ENCODE results near the gene ZNF407. TPM values are rescaled to one million over a fixed set of nuclear protein-coding genes. Genes with fewer than 3 reads are reported as not detected.

ZNF407 gene
- total RNA-seq, 1 donor from 2014 or later, result 19.8 TPM

- Mint-ChIP-seq H3K4me1 (ENCODE audit: low read depth) (peaks cover 45% of the 10 kb centered on the region), H3K4me3 (peak overlapping the region; percentile 97), H3K9me3 (no peaks in the 10 kb centered on the region), H3K27ac (peak overlapping the region; percentile 96), H3K36me3 (ENCODE audit: low read depth) (peaks cover 23% of the 10 kb centered on the region), H3K27me3 (ENCODE audit: insufficient read depth) (no peaks in the 10 kb centered on the region)
- intact Hi-C loops (cut with micrococcal nuclease), result loop anchor here (1.0 to 10.0 kb wide), 5 partner anchors 98 to 512 kb away; partner anchors contain the start of gene TIMM21
- peak; percentile 65 for DNase-seq (ENCODE audit: low spot score)
Observed at GRCh38 chr18:74597034-74597661, 522 bp upstream of the ZNF407 start.

DNA sequence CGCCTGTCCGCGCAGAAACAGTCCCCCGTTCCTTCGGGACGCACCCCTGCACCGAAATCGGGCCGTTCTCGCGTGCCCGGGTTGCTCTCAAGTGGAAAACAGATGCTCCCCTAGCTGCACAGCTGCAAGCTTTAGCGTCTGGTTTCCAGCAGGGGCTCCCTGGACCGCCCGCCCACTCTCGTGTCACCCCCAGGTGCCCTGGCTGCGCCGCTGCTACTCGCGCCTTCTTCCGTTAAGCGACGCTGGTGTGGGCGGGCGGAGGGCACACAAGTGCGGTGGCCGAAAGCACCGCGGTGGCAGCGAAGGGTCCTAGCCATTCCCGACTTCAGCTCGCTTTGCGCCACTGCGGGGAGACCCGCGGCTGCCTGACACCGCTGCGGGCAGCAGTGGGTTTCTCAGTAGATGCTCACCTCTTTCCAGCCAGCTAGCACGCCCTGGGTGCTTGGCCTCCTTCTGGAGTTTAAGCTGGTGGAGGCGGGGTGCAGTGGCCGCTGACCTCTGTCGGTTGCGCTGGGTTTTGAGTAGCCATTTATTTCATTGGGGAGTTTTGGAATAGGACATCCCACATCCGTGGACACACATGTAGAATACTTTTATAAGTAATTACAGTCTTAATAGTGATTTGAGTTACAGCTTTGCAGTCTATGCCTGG lies 806 bp downstream of the ZNF407 start:
- peak overlapping the region; percentile 97 for H3K4me3 Mint-ChIP-seq
- no peaks in the 10 kb centered on the region for H3K27me3 Mint-ChIP-seq (ENCODE audit: insufficient read depth)
- no peaks in the 10 kb centered on the region for H3K9me3 Mint-ChIP-seq
- peaks cover 17% of the 10 kb centered on the region for H3K36me3 Mint-ChIP-seq (ENCODE audit: low read depth)
- intact Hi-C loops (cut with micrococcal nuclease), result loop anchor here (1.0 to 10.0 kb wide), 6 partner anchors 33 to 1894 kb away; partner anchors contain the start of gene TSHZ1
- peak; percentile 53 for DNase-seq (ENCODE audit: low spot score)
- peak overlapping the region; percentile 91 for H3K27ac Mint-ChIP-seq
- H3K4me1 Mint-ChIP-seq (ENCODE audit: low read depth), result peaks cover 45% of the 10 kb centered on the region

DNA sequence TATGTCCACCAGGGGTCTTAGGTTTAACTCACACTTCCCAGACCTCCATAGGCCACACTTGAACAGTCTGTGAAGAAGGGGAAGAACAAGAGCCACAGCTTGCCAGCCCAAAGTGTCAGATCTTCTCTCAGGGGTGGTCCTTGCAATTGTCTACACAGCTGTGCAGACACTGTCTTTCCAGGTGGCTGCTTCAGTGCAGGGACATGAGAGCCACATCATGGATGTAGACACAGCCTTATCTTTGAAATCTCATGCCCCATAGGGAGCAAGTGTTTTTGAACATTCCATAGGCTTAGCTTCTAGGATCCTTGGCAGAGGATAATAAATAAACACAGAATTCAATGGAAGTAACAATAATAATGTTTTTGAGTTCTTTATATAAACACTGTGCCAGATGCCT lies 6.7 kb downstream of the ZNF407 start:
- Mint-ChIP-seq H3K9me3 (no peaks in the 10 kb centered on the region), H3K27ac (no peak overlapping the region), H3K36me3 (ENCODE audit: low read depth) (peaks cover 3% of the 10 kb centered on the region), H3K27me3 (ENCODE audit: insufficient read depth) (no peaks in the 10 kb centered on the region), H3K4me3 (no peak overlapping the region), H3K4me1 (ENCODE audit: low read depth) (peaks cover 13% of the 10 kb centered on the region)
- intact Hi-C loops (cut with micrococcal nuclease), result no loop called here
- no peak for DNase-seq (ENCODE audit: low spot score)

DNA sequence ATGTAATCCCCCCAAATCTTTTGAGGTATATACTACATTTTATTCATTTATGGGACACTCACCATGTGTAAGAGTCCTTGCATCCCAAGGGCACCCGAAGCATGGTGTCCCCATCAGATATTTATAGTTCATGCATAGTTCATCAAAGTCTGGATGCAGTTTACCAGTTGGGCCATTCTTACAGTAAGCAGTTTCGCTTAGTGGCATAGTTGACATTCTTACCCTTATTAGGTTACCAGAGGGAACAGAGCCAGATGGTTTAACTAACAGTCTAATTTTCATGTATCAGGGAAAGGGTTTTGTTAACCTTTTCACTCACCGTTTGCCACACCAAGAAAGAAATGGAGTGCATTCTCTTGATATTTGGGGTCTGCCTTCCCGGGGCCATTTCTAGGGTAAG lies 7.1 kb downstream of the ZNF407 start:
- no peaks in the 10 kb centered on the region for H3K27me3 Mint-ChIP-seq (ENCODE audit: insufficient read depth)
- no peak for DNase-seq (ENCODE audit: low spot score)
- H3K4me1 Mint-ChIP-seq (ENCODE audit: low read depth), result peaks cover 11% of the 10 kb centered on the region
- H3K36me3 Mint-ChIP-seq (ENCODE audit: low read depth), result peaks cover 3% of the 10 kb centered on the region
- intact Hi-C loops (cut with micrococcal nuclease), result no loop called here
- H3K27ac Mint-ChIP-seq, result no peak overlapping the region
- H3K9me3 Mint-ChIP-seq, result no peaks in the 10 kb centered on the region
- H3K4me3 Mint-ChIP-seq, result no peak overlapping the region

- no peaks in the 10 kb centered on the region for H3K27me3 Mint-ChIP-seq (ENCODE audit: insufficient read depth)
- H3K4me1 Mint-ChIP-seq (ENCODE audit: low read depth), result no peaks in the 10 kb centered on the region
- no peak overlapping the region for H3K4me3 Mint-ChIP-seq
- no peak overlapping the region for H3K27ac Mint-ChIP-seq
- intact Hi-C loops (cut with micrococcal nuclease), result no loop called here
- H3K36me3 Mint-ChIP-seq (ENCODE audit: low read depth), result no peaks in the 10 kb centered on the region
- DNase-seq (ENCODE audit: low spot score), result no peak
- H3K9me3 Mint-ChIP-seq, result no peaks in the 10 kb centered on the region
Observed at GRCh38 chr18:74608681-74609080, 11.0 kb downstream of the ZNF407 start.

- Mint-ChIP-seq H3K27me3 (ENCODE audit: insufficient read depth) (no peaks in the 10 kb centered on the region), H3K36me3 (ENCODE audit: low read depth) (no peaks in the 10 kb centered on the region), H3K27ac (no peak overlapping the region), H3K9me3 (no peaks in the 10 kb centered on the region), H3K4me3 (no peak overlapping the region), H3K4me1 (ENCODE audit: low read depth) (no peaks in the 10 kb centered on the region)
- intact Hi-C loops (cut with micrococcal nuclease), result no loop called here
- DNase-seq (ENCODE audit: low spot score), result no peak
Observed at GRCh38 chr18:74609535-74609934, 11.9 kb downstream of the ZNF407 start.

GRCh38 chr18:74610051-74610615 lies 12.5 kb downstream of the ZNF407 start:
- Mint-ChIP-seq H3K27me3 (ENCODE audit: insufficient read depth) (no peaks in the 10 kb centered on the region), H3K4me1 (ENCODE audit: low read depth) (no peaks in the 10 kb centered on the region), H3K27ac (no peak overlapping the region), H3K36me3 (ENCODE audit: low read depth) (no peaks in the 10 kb centered on the region), H3K4me3 (no peak overlapping the region), H3K9me3 (no peaks in the 10 kb centered on the region)
- no peak for DNase-seq (ENCODE audit: low spot score)
- intact Hi-C loops (cut with micrococcal nuclease), result no loop called here

GRCh38 chr18:74610860-74611259 lies 13.2 kb downstream of the ZNF407 start:
- DNase-seq (ENCODE audit: low spot score), result no peak
- Mint-ChIP-seq H3K27ac (no peak overlapping the region), H3K4me1 (ENCODE audit: low read depth) (no peaks in the 10 kb centered on the region), H3K9me3 (no peaks in the 10 kb centered on the region), H3K27me3 (ENCODE audit: insufficient read depth) (no peaks in the 10 kb centered on the region), H3K4me3 (no peak overlapping the region), H3K36me3 (ENCODE audit: low read depth) (no peaks in the 10 kb centered on the region)
- intact Hi-C loops (cut with micrococcal nuclease), result no loop called here

DNA sequence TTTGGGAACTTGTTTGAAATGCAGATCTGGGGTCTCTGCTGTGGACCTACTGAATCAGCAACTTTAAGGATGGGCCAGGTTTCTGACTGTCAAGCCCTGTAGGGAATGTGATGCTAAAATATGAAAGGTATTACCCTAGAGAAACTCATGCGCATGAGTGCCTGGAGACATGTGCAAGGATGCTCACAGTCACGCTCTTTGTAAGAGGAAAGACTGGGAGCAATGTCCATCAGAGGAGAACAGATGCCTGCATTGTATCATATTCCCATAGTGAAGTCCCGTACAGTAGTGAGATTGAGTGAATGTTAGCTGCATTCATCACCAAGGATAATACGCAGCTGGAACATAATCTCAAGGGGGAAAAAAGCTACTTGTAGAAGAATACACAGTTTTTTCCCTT lies 14.1 kb downstream of the ZNF407 start:
- no peak for DNase-seq (ENCODE audit: low spot score)
- Mint-ChIP-seq H3K4me3 (no peak overlapping the region), H3K27me3 (ENCODE audit: insufficient read depth) (no peaks in the 10 kb centered on the region), H3K27ac (no peak overlapping the region), H3K4me1 (ENCODE audit: low read depth) (no peaks in the 10 kb centered on the region), H3K36me3 (ENCODE audit: low read depth) (no peaks in the 10 kb centered on the region), H3K9me3 (no peaks in the 10 kb centered on the region)
- intact Hi-C loops (cut with micrococcal nuclease), result no loop called here

DNA sequence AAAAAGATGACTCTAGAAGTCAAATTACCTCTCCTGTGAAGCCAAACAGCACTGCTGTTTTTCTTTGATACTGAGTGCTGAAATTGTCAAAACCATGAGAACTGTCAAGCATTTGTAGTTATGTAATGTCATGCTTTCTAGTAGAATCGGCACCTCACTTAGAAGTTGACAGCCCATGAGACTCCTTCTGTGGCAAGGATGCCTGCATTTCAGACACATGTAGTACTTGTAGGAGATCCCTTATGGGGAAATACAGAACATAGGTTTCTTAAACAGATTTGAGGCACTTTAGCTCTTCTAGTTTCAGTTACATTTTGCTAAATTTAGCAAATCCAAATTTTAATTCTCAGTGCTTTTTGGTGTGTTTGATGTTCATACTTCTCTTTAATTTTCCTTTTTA lies 15.7 kb downstream of the ZNF407 start:
- intact Hi-C loops (cut with micrococcal nuclease), result no loop called here
- H3K36me3 Mint-ChIP-seq (ENCODE audit: low read depth), result no peaks in the 10 kb centered on the region
- DNase-seq (ENCODE audit: low spot score), result no peak
- no peaks in the 10 kb centered on the region for H3K27me3 Mint-ChIP-seq (ENCODE audit: insufficient read depth)
- no peaks in the 10 kb centered on the region for H3K9me3 Mint-ChIP-seq
- no peaks in the 10 kb centered on the region for H3K4me1 Mint-ChIP-seq (ENCODE audit: low read depth)
- H3K27ac Mint-ChIP-seq, result no peak overlapping the region
- H3K4me3 Mint-ChIP-seq, result no peak overlapping the region

GRCh38 chr18:74616494-74616893 lies 18.8 kb downstream of the ZNF407 start:
- Mint-ChIP-seq H3K27ac (no peak overlapping the region), H3K4me3 (no peak overlapping the region), H3K9me3 (no peaks in the 10 kb centered on the region), H3K27me3 (ENCODE audit: insufficient read depth) (peaks cover 2% of the 10 kb centered on the region), H3K4me1 (ENCODE audit: low read depth) (no peaks in the 10 kb centered on the region), H3K36me3 (ENCODE audit: low read depth) (no peaks in the 10 kb centered on the region)
- intact Hi-C loops (cut with micrococcal nuclease), result no loop called here
- no peak for DNase-seq (ENCODE audit: low spot score)

- H3K36me3 Mint-ChIP-seq (ENCODE audit: low read depth), result no peaks in the 10 kb centered on the region
- no peaks in the 10 kb centered on the region for H3K9me3 Mint-ChIP-seq
- intact Hi-C loops (cut with micrococcal nuclease), result no loop called here
- no peak for DNase-seq (ENCODE audit: low spot score)
- peaks cover 2% of the 10 kb centered on the region for H3K27me3 Mint-ChIP-seq (ENCODE audit: insufficient read depth)
- H3K4me1 Mint-ChIP-seq (ENCODE audit: low read depth), result no peaks in the 10 kb centered on the region
- H3K4me3 Mint-ChIP-seq, result no peak overlapping the region
- H3K27ac Mint-ChIP-seq, result no peak overlapping the region
Observed at GRCh38 chr18:74617486-74617885, 19.8 kb downstream of the ZNF407 start.

DNA sequence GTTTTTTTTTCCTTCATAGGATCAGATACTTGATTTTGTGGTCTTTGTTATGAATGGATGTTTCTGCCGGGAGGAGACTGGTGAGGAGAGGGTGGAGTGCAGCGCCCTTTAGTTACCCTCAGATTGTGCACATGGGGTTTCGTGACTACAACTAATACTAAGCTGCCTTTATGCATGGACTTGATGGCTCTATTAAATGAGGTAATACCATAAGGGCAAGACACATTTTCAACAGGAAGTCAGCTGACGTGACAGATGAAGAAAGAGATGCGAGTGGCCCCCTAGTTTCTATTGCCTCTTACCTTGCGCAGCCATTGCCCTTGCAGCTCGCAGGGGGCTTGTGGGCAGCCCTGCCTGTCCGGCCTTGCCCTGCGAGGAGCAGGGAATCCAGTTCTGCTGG lies 24.4 kb downstream of the ZNF407 start:
- Mint-ChIP-seq H3K27me3 (ENCODE audit: insufficient read depth) (peaks cover 2% of the 10 kb centered on the region), H3K36me3 (ENCODE audit: low read depth) (no peaks in the 10 kb centered on the region), H3K4me3 (no peak overlapping the region), H3K27ac (no peak overlapping the region), H3K4me1 (ENCODE audit: low read depth) (peaks cover 3% of the 10 kb centered on the region), H3K9me3 (no peaks in the 10 kb centered on the region)
- intact Hi-C loops (cut with micrococcal nuclease), result no loop called here
- DNase-seq (ENCODE audit: low spot score), result no peak

Data from activated T-helper 1 cell treated with anti-CD3 and anti-CD28 coated beads, Interleukin-12 subunit alpha, Interleukin-12 subunit beta, Interleukin-2, Interleukin-4 antibody, amounts not matched to agents 30 ng/mL and 10 ng/mL and 1 ng/mL, durations not matched to agents 14 hours and 24 hours and 36 hours (primary cell).